NOMO-1 (cell line): ENCODE measurements around the gene IGFN1.
"Not testable (repeated sequence)": the region's sequence is repeated elsewhere in the genome, so short reads cannot be mapped to it uniquely, and the experiment has no call there.

Experiments
- DNase-seq, 2 experiments: peaks; one replicate each; lab custom pipeline; 2025; ENCODE audit not compliant: unreplicated experiment in 2 of 2; lab: John Stamatoyannopoulos, UW

IGFN1 gene

DNA sequence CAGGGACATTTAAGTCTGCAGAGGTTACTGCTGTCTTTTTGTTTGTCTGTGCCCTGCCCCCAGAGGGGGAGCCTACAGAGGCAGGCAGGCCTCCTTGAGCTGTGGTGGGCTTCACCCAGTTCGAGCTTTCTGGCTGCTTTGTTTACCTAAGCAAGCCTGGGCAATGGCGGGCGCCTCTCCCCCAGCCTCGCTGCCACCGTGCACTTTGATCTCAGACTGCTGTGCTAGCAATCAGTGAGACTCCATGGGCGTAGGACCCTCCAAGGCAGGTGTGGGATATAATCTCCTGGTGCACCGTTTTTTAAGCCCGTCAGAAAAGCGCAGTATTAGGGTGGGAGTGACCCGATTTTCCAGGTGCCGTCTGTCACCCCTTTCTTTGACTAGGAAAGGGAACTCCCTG lies 49.0 kb downstream of the IGFN1 start:
- not testable (repeated sequence) for DNase-seq

DNA sequence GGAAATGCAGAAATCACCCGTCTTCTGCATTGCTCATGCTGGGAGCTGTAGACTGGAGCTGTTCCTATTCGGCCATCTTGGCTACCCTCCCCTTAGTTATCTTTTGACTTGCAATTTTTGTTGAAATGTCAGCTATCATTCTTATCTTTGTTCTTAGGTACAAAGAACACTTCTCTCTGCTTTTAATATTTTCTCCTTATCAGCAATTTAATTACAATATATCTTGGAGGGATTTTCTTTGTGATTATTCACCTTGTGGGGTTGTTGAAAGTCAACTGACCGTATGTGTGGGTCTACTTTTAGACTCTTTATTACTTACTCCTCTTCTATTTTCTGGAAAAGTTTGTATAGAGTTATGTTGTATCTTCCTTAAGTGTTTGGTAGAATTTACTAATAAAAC lies 49.5 kb downstream of the IGFN1 start:
- no peak for DNase-seq

- DNase-seq: peak in 1 of 2 experiments; percentile 34
Measured at GRCh38 chr1:201241736-201242135, 51.1 kb downstream of the IGFN1 start.

GRCh38 chr1:201245082-201245481 lies 54.5 kb downstream of the IGFN1 start:
- no peak for DNase-seq

DNA sequence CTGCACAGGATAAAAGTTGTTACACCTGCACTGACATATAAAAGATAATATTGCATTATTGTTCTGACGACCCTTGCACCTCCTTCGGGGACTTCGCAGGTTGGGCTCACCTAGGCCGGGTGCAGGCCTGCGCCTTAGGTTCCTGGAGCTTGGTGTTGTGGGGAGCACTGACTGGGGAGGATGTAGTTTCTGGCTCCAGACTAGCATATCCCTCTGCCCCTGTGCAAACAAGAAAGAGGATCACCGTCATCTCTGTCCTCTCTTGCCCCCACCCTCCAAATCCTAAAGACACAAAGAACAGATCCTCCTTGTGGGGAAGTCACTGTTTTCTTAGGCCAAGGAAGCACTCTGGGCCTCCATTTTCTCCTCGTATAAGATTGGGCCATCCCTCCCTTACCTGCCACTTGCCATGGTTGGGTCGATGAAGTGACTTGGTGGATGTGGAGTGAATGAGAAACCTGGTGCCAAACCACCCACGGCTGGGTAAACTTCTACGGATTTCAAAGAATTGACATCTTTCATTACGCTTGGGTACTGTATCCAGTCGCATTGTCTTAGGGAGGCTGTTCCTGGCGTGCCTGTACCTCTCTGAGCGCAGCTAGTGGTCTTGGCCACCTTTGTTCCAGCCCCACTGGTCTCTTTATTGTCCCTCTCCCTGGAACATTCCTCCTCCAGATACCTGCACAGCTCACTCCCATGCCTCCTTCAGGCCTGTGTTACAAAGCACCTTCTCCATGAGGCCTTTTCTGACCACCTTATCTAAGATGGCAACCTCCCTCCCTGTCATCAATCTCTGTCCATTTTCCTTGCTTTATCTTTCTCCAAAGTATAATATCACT lies 58.3 kb downstream of the IGFN1 start:
- DNase-seq: no peak

DNA sequence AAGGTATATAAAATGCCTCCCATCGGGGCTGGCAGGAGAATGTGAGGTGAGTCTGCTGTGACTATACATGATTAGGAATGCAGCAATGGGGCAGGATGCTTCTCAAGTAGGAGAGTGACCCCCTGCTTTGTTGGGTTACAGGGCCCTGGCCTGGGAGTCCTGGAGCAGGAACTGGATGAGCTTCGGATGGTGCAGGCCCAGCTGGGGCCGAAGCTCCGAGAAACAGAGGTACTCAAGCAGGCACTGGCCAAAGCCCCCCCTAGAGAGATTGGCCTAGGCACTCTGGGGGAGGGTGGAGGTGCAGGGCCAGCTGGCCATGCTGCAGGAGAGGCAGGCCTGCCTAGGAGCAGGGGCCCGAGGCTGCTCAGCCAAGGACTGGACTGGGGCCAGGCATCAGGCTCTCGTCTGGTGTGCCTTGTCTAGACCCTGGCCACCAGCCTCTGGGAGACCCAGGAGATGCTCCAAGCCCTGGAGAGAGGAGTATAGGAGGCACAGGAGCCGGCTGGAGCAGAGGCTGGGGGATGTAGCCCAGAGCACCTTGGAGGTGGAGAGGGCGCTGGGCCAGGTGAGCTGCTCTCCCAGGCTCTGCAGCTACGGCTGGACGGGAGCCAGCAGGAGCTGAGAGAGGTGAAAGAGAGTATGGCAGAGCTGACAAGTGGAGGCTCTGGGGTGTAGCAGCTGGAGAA lies 59.8 kb downstream of the IGFN1 start:
- no peak for DNase-seq

DNA sequence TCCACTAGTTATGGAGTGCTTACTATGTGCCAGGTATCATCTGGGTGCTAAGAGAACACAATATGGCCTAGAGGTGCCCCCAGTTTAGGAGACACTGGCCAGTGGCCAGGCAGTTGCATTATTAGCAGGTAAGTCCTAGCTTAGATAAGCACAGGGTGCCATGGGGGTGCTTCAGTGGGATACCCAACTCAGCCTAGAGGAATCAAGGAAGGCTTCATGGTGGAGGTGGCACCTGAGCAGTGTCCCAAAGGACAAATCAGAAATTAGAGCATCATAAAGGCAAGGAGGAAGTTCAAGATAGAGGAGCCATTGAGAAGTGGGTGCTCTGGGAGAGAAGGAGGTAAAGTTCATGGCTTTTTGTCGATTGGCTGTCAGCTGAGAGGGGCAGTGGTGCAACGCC lies 60.8 kb downstream of the IGFN1 start:
- no peak for DNase-seq

- DNase-seq: no peak
Measured at GRCh38 chr1:201251851-201252430, 61.3 kb downstream of the IGFN1 start.

DNA sequence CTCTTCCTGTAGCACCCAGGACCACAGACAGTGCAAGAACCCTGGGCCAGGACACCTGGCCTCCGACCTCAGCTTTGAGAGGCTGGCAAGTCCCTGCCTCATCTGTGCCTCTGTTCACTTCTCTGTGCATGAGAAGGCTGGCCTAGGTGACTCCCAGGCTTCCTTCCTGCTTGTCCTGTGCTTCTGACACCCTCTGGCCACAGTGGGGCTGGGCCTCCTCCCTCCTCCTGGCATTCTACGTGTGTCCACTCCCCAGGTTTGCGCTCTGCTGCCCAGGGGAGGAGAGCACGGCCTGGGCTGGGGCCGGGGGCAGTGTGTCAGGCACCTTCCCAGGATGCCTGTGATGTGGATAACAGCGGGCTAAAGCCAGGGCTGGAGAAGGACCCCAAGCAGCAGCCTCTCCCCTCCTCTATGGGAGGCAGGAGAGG lies 62.3 kb downstream of the IGFN1 start:
- no peak for DNase-seq

- DNase-seq: no peak
Measured at GRCh38 chr1:201253411-201253810, 62.8 kb downstream of the IGFN1 start.

DNA sequence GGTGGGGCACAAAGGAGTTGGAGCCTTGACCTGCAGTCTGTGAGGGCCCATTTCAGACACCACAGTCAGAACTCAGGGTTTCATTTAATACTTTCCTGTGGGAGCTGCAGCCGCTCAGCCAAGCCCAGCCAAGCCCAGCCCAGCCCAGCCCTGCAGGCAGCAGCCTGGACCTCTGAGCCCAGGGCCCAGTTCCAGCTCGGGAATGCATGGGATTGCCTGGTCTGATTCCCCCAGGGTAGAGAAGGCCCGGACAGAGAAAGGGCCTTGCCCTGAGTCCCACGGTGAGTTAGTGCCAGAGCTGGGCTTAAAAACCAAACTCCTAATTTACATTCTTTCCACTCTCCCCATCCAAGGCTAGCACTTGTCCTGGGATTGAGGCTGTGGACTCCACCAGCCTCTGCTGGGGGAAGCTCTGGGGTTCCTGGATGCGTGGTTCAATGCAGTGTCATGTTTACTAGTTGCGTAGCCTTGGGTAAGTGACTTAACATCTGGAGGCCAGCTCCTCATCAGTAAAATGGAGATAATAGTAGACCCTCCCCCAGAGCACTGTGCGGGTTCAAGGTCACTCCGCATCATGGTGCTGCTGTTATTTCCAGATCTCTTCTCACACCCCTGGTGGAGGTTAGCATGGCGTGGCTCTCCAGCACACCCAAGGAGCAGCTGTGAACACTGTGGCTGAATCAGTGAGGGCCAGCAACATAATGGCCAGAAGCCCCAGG lies 63.4 kb downstream of the IGFN1 start:
- DNase-seq: no peak

DNA sequence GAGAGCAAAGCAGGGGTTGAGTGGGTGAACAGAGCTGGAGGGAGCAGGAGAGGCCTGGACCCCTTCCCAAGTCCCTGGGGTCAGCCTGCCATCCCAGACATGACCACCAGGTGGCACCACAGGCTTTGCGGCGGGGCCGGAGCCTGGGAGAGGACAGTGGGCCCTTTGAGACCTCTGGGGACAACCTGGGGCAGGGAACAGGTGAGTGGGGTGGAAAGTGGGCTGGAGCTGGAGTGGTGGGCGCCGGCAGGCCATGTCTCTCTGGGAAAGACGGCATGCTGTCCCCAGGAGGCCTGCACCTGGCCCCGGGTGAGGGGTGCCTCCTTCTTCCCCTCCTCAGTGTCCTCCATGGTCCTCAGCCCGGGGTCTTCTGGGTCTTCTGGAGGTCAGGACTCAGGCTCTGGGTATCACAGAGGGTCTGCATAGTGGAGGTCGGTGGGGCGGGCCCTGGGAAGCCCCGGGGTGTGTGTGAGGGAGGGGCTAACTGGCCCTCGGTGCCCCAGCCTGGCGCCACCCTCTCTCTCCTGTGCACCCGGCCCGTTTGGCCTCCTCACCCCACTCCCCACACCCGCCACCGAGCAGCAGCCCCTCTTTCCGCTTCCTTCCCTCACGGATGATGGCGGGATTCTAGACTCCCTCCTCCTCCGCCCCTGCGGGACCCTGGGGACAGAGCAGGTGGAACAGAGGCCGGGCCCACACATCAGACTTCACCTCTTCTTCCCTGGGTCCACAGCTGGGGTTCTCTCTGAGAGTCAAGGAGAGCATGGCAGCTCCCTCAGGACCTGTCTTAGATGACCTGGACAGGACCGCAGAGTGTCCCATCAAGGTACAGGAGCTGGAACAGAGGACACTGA lies 64.2 kb downstream of the IGFN1 start:
- DNase-seq: no peak

DNA sequence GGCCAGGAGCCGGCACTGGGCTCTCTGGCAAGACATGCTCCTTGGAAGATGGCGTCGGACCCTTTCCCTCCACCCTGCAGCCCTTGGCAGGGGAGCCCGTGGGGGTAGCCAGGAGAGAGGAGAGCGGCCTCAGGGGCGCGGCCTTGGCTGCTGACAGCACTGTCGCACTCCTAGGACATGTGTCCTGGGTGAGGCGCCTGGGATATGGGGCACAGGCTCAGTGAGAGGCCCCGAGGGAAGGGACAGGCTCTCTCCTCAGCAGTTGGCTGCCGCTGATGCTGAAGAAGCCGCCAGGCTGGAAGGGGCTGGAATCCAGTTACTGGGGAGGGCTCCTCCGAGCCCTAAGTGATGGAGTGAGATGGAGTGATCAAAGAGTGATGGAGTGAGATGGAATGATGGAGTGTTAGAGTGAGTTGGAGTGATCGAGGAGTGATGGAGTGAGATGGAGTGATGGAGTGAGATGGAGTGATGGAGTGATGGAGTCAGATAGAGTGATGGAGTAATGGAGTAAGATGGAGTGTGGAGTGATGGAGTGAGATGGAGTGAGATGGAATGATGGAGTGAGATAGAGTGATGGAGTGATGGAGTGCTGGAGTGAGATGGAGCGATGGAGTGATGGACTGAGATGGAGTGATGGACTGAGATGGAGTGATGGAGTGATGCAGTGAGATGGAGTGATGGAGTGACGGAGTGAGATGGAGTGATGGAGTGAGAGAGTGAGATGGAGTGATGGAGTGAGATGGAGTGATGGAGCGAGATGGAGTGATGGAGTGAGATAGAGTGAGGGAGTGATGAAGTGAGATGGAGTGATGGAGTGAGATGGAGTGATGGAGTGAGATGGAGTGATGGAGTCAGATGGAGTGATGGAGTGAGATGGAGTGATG lies 65.1 kb downstream of the IGFN1 start:
- no peak for DNase-seq

DNA sequence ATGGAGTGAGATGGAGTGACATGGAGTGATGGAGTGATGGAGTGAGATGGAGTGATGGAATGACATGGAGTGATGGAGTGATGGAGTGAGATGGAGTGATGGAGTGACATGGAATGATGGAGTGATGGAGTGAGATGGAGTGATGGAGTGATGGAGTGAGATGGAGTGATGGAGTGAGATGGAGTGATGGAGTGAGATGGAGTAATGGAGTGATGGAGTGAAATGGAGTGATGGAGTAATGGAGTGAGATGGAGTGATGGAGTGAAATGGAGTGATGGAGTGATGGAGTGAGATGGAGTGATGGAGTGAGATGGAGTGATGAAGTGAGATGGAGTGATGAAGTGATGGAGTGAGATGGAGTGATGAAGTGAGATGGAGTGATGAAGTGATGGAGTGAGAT lies 67.5 kb downstream of the IGFN1 start:
- DNase-seq: not testable (repeated sequence)

DNA sequence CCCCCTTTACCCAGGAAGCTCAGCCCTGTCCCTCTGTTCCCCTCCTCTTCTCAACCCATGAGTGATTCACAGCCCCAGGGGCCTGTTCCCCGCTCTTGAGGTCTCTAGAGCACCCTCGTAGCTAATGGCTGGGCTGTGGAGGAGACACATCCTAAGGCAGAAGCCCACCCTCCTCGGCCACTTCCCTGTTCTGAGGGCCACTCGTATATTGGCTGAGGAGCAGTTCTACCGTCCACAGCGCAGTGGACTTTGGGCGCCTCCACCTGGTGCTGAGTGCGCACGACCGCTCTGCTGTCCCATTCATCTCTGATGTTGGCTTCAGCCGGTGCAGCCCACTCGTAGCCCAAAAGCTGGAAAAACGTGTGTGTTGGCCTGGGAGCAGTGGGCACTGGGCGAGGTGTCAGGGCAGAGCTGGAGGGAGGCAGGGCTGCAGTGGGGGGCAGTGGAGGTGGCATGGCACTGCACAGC lies 68.2 kb downstream of the IGFN1 start:
- no peak for DNase-seq

GRCh38 chr1:201259476-201260235 lies 69.0 kb downstream of the IGFN1 start:
- DNase-seq: no peak

DNA sequence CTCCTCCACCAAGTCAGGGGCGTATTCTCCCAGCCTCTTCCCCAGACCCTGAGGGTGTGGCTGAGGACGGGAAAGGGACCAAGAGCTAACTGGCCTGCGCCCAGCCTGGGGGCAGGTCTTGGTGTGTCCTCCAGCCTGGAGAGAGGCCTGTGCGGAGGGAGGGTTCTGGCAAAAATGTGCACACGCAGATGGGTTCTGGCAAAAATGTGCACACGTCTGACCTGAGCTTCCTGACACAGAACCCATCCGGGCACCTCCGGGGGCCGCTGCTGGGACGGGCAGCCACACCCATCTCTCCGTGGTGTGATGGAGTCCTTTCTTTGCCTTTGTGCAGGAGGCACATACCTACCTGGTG lies 69.6 kb downstream of the IGFN1 start:
- no peak for DNase-seq

DNA sequence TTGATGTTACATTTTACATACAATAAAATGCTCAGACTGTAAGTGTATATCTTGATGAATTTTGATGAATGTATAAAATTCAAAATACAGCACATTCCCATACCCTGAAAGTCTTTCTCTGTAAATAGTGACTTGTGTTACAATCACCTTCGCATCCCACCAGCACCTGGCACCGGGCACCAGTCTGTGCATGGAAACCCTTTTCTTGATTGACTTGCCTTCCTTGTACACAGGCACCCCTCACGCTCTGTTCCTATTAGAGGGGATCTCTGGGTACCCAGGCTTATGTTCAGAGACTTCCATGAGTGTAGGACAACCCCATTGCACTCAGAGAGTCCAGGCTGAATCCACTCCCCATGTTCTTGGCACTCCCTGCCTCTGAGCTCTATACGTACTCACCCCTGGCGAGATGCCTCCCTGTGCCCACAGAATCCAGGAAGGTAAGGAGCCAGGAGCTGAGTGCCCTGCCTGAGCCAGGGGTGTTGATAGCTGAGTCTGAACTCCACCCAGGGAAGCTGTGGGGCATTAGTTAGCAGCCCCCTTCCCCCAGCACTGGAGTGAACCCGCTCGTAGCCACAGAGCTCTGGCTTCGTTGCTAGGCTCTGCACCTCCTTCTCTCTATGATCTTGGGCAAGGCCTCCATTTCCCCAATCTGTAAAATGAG lies 70.2 kb downstream of the IGFN1 start:
- DNase-seq: no peak
